ENCODE measurements around the gene ZKSCAN4.

Gene ZKSCAN4

GRCh38 chr6:28213213-28213523, 38.9 kb downstream of the ZKSCAN4 start:
- TF ChIP-seq, protein P1, sequence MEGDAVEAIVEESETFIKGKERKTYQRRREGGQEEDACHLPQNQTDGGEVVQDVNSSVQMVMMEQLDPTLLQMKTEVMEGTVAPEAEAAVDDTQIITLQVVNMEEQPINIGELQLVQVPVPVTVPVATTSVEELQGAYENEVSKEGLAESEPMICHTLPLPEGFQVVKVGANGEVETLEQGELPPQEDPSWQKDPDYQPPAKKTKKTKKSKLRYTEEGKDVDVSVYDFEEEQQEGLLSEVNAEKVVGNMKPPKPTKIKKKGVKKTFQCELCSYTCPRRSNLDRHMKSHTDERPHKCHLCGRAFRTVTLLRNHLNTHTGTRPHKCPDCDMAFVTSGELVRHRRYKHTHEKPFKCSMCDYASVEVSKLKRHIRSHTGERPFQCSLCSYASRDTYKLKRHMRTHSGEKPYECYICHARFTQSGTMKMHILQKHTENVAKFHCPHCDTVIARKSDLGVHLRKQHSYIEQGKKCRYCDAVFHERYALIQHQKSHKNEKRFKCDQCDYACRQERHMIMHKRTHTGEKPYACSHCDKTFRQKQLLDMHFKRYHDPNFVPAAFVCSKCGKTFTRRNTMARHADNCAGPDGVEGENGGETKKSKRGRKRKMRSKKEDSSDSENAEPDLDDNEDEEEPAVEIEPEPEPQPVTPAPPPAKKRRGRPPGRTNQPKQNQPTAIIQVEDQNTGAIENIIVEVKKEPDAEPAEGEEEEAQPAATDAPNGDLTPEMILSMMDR (IDR thresholded peaks at IDR 0.05; ENCODE audit: low read depth, low read length) = no peak
- TF ChIP-seq MYC (IDR thresholded peaks at IDR 0.05; ENCODE audit: low read depth, low read length) = no peak
- TF ChIP-seq MAX (IDR thresholded peaks at IDR 0.05; ENCODE audit: low read depth, low read length) = no peak
- TF ChIP-seq POLR2A (IDR thresholded peaks at IDR 0.05; ENCODE audit: extremely low read depth, insufficient read length) = no peak
- no peak for DNase-seq (ENCODE audit: low read depth)
- peak overlapping the region; percentile 66 for H3K4me3 ChIP-seq (ENCODE audit: low read depth, low read length)

DNA sequence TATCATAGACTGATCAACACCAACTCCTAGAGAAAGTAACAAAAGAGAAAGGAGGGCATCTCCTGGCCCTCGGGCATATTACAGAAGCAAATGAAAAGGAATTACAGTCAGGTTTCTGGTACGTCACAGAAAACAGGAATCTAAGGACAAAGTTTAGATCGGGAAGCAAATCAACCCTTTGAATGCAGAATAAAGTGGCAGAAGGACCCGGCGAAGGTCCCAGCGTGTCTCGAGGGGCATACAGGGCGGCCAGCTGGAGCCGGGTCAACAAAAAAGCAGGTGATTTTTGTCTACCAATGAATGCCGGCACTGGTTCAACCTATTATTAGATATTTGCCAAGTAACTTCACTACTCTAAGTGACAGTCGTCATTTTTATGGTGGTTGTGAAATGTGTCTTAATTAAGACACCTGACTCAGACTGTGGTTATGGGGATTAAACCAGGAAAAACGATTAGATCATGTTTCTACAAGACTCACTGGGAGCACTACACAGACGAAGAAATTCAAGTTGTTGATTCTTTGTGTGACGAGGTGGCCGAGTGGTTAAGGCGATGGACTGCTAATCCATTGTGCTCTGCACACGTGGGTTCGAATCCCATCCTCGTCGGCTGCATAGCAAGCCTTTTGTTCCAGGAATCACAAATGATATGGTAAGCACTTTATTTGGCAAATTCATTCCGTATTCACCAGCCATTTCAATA, 39.4 kb downstream of the ZKSCAN4 start:
- DNase-seq (ENCODE audit: low read depth) = peak; percentile 90
- TF ChIP-seq, protein P1 (IDR thresholded peaks at IDR 0.05; ENCODE audit: low read depth, low read length) = no peak
- TF ChIP-seq MYC (IDR thresholded peaks at IDR 0.05; ENCODE audit: low read depth, low read length) = 0 out of 2 replicates have a peak, but pooled peaks have one; percentile 57
- TF ChIP-seq POLR2A (IDR thresholded peaks at IDR 0.05; ENCODE audit: extremely low read depth, insufficient read length) = no peak
- TF ChIP-seq MAX (IDR thresholded peaks at IDR 0.05; ENCODE audit: low read depth, low read length) = peak; percentile 86
- peak overlapping the region; percentile 66 for H3K4me3 ChIP-seq (ENCODE audit: low read depth, low read length)

DNA sequence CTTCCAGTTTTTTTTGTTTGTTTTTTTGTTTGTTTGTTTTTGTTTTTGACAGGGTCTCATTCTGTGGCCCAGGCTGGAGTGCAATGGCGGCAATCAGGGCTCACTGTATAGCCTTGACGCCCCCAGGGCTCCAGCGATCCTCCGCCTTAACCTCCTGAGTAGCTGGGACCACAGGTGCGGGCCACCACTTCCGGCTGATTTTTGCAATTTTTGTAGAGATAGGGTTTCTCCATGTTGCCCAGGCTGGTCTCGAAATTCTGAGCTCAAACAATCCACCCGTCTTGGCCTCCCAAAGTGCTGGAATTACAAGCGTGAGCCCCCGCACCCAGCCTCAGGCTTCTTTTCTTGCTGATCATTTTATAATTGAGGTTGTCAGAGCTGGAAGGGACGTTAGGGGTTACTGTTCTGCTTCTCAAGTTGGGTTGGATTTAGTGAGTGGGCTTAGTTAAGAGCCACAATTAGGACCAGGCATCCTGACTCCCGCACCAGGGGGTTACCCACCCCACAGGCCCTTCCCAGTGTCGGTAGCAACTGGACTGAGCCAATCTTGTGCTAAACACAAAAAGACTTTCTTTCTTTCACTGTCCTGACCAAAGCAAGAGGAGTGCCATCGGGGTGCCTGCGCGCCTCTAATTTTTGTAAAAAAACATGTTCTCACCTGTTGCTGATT, 40.1 kb downstream of the ZKSCAN4 start:
- peak overlapping the region; percentile 66 for H3K4me3 ChIP-seq (ENCODE audit: low read depth, low read length)
- TF ChIP-seq, protein P1 (IDR thresholded peaks at IDR 0.05; ENCODE audit: low read depth, low read length) = no peak
- TF ChIP-seq MYC (IDR thresholded peaks at IDR 0.05; ENCODE audit: low read depth, low read length) (no peak), POLR2A (IDR thresholded peaks at IDR 0.05; ENCODE audit: extremely low read depth, insufficient read length) (no peak), MAX (IDR thresholded peaks at IDR 0.05; ENCODE audit: low read depth, low read length) (no peak)
- DNase-seq (ENCODE audit: low read depth) = peak; percentile 52

DNA sequence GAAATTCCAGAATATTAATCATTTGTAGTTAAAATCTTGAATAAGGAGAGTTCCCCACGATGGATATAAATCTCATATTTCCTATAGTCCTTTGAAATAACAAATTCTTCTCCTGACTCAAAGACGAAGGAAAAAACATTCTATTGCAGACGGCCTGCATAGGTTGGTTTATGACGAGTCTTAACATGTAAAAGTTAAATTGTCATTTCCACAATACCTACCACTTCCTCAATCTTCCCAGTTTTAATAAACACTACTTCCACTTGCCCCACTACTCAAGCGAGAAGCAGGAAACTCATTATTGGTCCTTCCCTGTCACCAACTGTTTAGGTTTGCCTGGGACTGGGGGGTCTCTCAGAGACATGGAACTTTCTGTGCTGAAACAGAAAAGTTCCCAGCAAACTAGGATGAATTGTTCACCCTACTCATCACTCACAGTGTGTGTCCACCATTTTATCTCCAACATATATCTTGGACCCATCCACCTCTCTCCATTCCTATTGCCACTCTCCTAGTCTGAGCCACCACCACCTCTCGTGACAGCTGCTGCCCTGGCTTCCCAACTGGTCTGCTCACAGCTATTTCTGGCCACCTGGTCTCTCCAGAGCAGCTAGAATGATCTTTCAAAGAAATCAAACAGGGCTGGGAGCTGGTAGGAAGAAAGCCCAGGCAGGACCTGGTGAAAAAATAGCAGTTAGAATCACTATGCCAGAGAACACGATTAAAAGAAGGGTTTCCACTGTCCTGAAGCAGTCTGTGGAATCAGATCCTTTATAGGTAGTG, 42.1 kb downstream of the ZKSCAN4 start:
- DNase-seq (ENCODE audit: low read depth) = no peak
- TF ChIP-seq MYC (IDR thresholded peaks at IDR 0.05; ENCODE audit: low read depth, low read length) = no peak
- TF ChIP-seq MAX (IDR thresholded peaks at IDR 0.05; ENCODE audit: low read depth, low read length) = no peak
- TF ChIP-seq, protein P1 (IDR thresholded peaks at IDR 0.05; ENCODE audit: low read depth, low read length) = no peak
- no peak for TF ChIP-seq POLR2A (IDR thresholded peaks at IDR 0.05; ENCODE audit: extremely low read depth, insufficient read length)
- H3K4me3 ChIP-seq (ENCODE audit: low read depth, low read length) = no peak overlapping the region

GRCh38 chr6:28208111-28208659, 43.9 kb downstream of the ZKSCAN4 start:
- DNase-seq (ENCODE audit: low read depth) = no peak
- no peak for TF ChIP-seq MYC (IDR thresholded peaks at IDR 0.05; ENCODE audit: low read depth, low read length)
- no peak for TF ChIP-seq POLR2A (IDR thresholded peaks at IDR 0.05; ENCODE audit: extremely low read depth, insufficient read length)
- no peak for TF ChIP-seq MAX (IDR thresholded peaks at IDR 0.05; ENCODE audit: low read depth, low read length)
- TF ChIP-seq, protein P1 (IDR thresholded peaks at IDR 0.05; ENCODE audit: low read depth, low read length) = no peak

More at GRCh38 chr6:28208111-28208659, 43.9 kb downstream of the ZKSCAN4 start:
- peak overlapping the region; percentile 42 for H3K4me3 ChIP-seq (ENCODE audit: low read depth, low read length)

All from NB4 (cell line).